OCI-LY1 (cell line): ENCODE results near the gene ZNF341.

Experiments
- H2AFZ ChIP-seq: fragments of 200-600 bp; sonication (generic), shearing (Covaris generic); 2 replicates; pipeline ENCODE4 v1.6.0; 2014; ENCODE audit warnings: antibody characterized with exemption, mild to moderate bottlenecking, low read length
- H3F3A ChIP-seq: fragments of 200-600 bp; sonication (generic), shearing (Covaris generic); 2 replicates; pipeline ENCODE4 v1.6.0; 2014; ENCODE audit warnings: mild to moderate bottlenecking, antibody characterized with exemption, low read length, moderate library complexity; ENCODE audit not compliant: insufficient read depth
- H3K27ac ChIP-seq: fragments of 200-600 bp; sonication (generic); 2 replicates; pipeline ENCODE4 v1.5.1; 2014; ENCODE audit warnings: low read length, mixed run types, mild to moderate bottlenecking, low read depth; ENCODE audit not compliant: poor library complexity, severe bottlenecking
- H3K27me3 ChIP-seq: fragments of 200-600 bp; sonication (generic); 2 replicates; pipeline ENCODE4 v1.6.0; 2014; ENCODE audit warnings: antibody characterized with exemption, mild to moderate bottlenecking, low read length, moderate library complexity; ENCODE audit not compliant: insufficient read depth
- H3K36me3 ChIP-seq: fragments of 200-600 bp; sonication (generic); 2 replicates; pipeline ENCODE4 v1.6.1; 2014; ENCODE audit warnings: mild to moderate bottlenecking, antibody characterized with exemption, low read length, moderate library complexity, mixed read lengths; ENCODE audit not compliant: insufficient read depth
- H3K4me1 ChIP-seq: fragments of 200-600 bp; sonication (generic); 2 replicates; pipeline ENCODE4 v1.5.1; 2014; ENCODE audit warnings: mild to moderate bottlenecking, low read length, moderate library complexity; ENCODE audit not compliant: insufficient read depth, severe bottlenecking
- H3K4me2 ChIP-seq: fragments of 200-600 bp; sonication (generic), shearing (Covaris generic); 2 replicates; pipeline ENCODE4 v1.6.1; 2014; ENCODE audit warnings: low read length
- H3K4me3 ChIP-seq: fragments of 200-600 bp; sonication (generic); 2 replicates; pipeline ENCODE4 v1.5.1; 2014; ENCODE audit warnings: low read length, low read depth, mild to moderate bottlenecking, mixed read lengths; ENCODE audit not compliant: poor library complexity, severe bottlenecking
- H3K79me2 ChIP-seq: fragments of 200-600 bp; shearing (Covaris generic); 2 replicates; pipeline ENCODE4 v1.6.1; 2016; ENCODE audit warnings: mixed run types, low read length, mixed read lengths; ENCODE audit not compliant: insufficient read depth
- H3K9ac ChIP-seq: fragments of 200-600 bp; sonication (generic), shearing (Covaris generic); 2 replicates; pipeline ENCODE4 v1.6.1; 2014; ENCODE audit warnings: mild to moderate bottlenecking, low read length, mixed read lengths
- H3K9me2 ChIP-seq: fragments of 200-600 bp; sonication (generic), shearing (Covaris generic); 2 replicates; pipeline ENCODE4 v1.6.1; 2014; ENCODE audit warnings: low read depth, mild to moderate bottlenecking, low read length, mixed read lengths
- H3K9me3 ChIP-seq: fragments of 200-600 bp; shearing (Covaris generic); 2 replicates; pipeline ENCODE4 v1.6.1; 2014; ENCODE audit warnings: low read length, mixed read lengths
- H4K20me1 ChIP-seq: fragments of 200-600 bp; sonication (generic), shearing (Covaris generic); 2 replicates; pipeline ENCODE4 v1.6.0; 2016; ENCODE audit warnings: mild to moderate bottlenecking, low read length; ENCODE audit not compliant: insufficient read depth
- EZH2 ChIP-seq: fragments of 200-600 bp; sonication (generic), shearing (Covaris generic); IDR thresholded peaks from 2 replicates; pipeline ENCODE4 v1.8.0; 2017; ENCODE audit warnings: borderline replicate concordance, mixed run types, mild to moderate bottlenecking, antibody characterized with exemption, low read length, moderate library complexity, mixed read lengths
- TF ChIP-seq, protein P1 (sequence below): fragments of 200-600 bp; sonication (generic), shearing (Covaris generic); IDR thresholded peaks from 2 replicates; pipeline ENCODE4 v1.5.1; 2017; ENCODE audit warnings: mild to moderate bottlenecking, antibody characterized with exemption, low read length, moderate library complexity, mixed read lengths

ZNF341 gene

GRCh38 chr20:33704197-33704924 is 27.4 kb upstream of the ZNF341 start:
- H3K27ac ChIP-seq, result no peak overlapping the region
- peaks cover 28% of the 10 kb centered on the region for H3K36me3 ChIP-seq
- TF ChIP-seq, protein P1, sequence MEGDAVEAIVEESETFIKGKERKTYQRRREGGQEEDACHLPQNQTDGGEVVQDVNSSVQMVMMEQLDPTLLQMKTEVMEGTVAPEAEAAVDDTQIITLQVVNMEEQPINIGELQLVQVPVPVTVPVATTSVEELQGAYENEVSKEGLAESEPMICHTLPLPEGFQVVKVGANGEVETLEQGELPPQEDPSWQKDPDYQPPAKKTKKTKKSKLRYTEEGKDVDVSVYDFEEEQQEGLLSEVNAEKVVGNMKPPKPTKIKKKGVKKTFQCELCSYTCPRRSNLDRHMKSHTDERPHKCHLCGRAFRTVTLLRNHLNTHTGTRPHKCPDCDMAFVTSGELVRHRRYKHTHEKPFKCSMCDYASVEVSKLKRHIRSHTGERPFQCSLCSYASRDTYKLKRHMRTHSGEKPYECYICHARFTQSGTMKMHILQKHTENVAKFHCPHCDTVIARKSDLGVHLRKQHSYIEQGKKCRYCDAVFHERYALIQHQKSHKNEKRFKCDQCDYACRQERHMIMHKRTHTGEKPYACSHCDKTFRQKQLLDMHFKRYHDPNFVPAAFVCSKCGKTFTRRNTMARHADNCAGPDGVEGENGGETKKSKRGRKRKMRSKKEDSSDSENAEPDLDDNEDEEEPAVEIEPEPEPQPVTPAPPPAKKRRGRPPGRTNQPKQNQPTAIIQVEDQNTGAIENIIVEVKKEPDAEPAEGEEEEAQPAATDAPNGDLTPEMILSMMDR, result no peak
- TF ChIP-seq EZH2, result no peak
- H3K9me2 ChIP-seq, result no peaks in the 10 kb centered on the region
- no peak overlapping the region for H3K4me3 ChIP-seq
- no peaks in the 10 kb centered on the region for H3K27me3 ChIP-seq
- no peak overlapping the region for H2AFZ ChIP-seq
- no peaks in the 10 kb centered on the region for H3F3A ChIP-seq
- H3K4me2 ChIP-seq, result no peak overlapping the region
- no peak overlapping the region for H3K9ac ChIP-seq
- no peaks in the 10 kb centered on the region for H3K79me2 ChIP-seq
- H3K9me3 ChIP-seq, result no peaks in the 10 kb centered on the region
- H4K20me1 ChIP-seq, result no peaks in the 10 kb centered on the region
- no peaks in the 10 kb centered on the region for H3K4me1 ChIP-seq

GRCh38 chr20:33707668-33708067 is 24.1 kb upstream of the ZNF341 start:
- H4K20me1 ChIP-seq, result no peaks in the 10 kb centered on the region
- no peak overlapping the region for H3K9ac ChIP-seq
- no peak overlapping the region for H2AFZ ChIP-seq
- no peaks in the 10 kb centered on the region for H3K79me2 ChIP-seq
- H3K4me1 ChIP-seq, result no peaks in the 10 kb centered on the region
- no peak overlapping the region for H3K27ac ChIP-seq
- H3F3A ChIP-seq, result no peaks in the 10 kb centered on the region
- H3K9me3 ChIP-seq, result no peaks in the 10 kb centered on the region
- no peaks in the 10 kb centered on the region for H3K27me3 ChIP-seq
- H3K36me3 ChIP-seq, result peaks cover 48% of the 10 kb centered on the region
- no peak for TF ChIP-seq EZH2
- TF ChIP-seq, protein P1, result no peak
- H3K4me2 ChIP-seq, result no peak overlapping the region
- no peaks in the 10 kb centered on the region for H3K9me2 ChIP-seq
- no peak overlapping the region for H3K4me3 ChIP-seq

DNA sequence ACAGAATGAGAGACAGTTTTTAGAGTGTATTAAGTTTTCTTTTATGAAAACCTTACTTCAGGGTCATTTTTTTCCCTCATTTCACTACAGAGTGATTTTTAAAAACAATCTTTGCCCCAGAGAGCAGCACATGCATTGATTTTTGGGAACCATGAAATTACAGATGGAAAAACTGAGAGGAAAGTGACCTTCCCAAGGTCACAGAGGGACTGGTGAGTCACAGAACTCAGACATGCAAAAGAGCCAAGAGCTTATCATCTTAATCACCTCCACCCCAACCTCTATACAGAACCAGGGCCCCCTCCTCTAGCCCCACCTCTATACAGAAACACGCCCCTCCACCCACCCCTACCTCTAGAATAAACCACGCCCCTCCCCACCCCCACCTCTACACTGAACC is 22.4 kb upstream of the ZNF341 start:
- Histone ChIP-seq H4K20me1 (no peaks in the 10 kb centered on the region), H3K27ac (no peak overlapping the region), H3K9me3 (no peaks in the 10 kb centered on the region), H3K79me2 (no peaks in the 10 kb centered on the region), H3K27me3 (no peaks in the 10 kb centered on the region), H3K4me2 (no peak overlapping the region), H3F3A (no peaks in the 10 kb centered on the region), H2AFZ (no peak overlapping the region), H3K9me2 (no peaks in the 10 kb centered on the region), H3K4me1 (no peaks in the 10 kb centered on the region), H3K4me3 (no peak overlapping the region), H3K36me3 (peaks cover 62% of the 10 kb centered on the region), H3K9ac (no peak overlapping the region)
- TF ChIP-seq EZH2, result no peak
- TF ChIP-seq, protein P1, result no peak
